HepG2 (cell line): Measurements from ENCODE around the gene CRMP1. TPM values are rescaled to one million over a fixed set of nuclear protein-coding genes. Genes with fewer than 3 reads are reported as not detected.

Experiments
- ATAC-seq: fragments of 200-7000 bp; cut with Tn5 transposase; 3 replicates; pipeline ENCODE4 v1.9.1; 2020; ENCODE audit warnings: mild to moderate bottlenecking, moderate library complexity
- BruUV-seq: library from RNA; stranded (reverse); fragments of 400-500 nt; replicated peaks from 2 replicates; lab custom pipeline; 2021; lab: Mats Ljungman, UMichigan
- CTCF ChIA-PET: fragments of 300-600 bp; formaldehyde crosslinking; extraction: SDS; loops from one replicate; lab custom pipeline; 2021; ENCODE audit warnings: low total read pairs, inconsistent platforms, low intra/inter-chr PET ratio; lab: Yijun Ruan, JAX
- POLR2A ChIA-PET: fragments of 350-600 bp; sonication (Branson Sonifier 250); formaldehyde crosslinking; loops from one replicate; lab custom pipeline; 2020; ENCODE audit warnings: antibody characterized with exemption, inconsistent platforms; lab: Yijun Ruan, JAX
- DNase-seq: peaks from one replicate; pipeline ENCODE4 v3.0.0-alpha.2; 2015; ENCODE audit warnings: low spot score
- FAIRE-seq: peaks from 3 replicates; lab custom pipeline; 2011; peaks lifted over from hg19 to GRCh38; lab: Jason Lieb, UNC
- H2AFZ ChIP-seq: one replicate; pipeline ENCODE4 v1.6.1; 2011; ENCODE audit warnings: low read length, inconsistent platforms
- H3K27ac ChIP-seq: fragments of 300-600 bp; 3 replicates; pipeline ENCODE4 v1.8.0; 2011; ENCODE audit warnings: mixed run types, mild to moderate bottlenecking, mixed read lengths, low read length, inconsistent platforms; ENCODE audit not compliant: insufficient read depth; ENCODE audit errors: extremely low read length
- H3K27me3 ChIP-seq, 2 experiments: fragments of 200-600 bp in 1 of 2; 2 replicates in 1 of 2; 3 replicates in 1 of 2; pipeline versions ENCODE4 v1.6.0 to v1.8.0; 2011; ENCODE audit warnings: low read length in 2 of 2, mild to moderate bottlenecking in 2 of 2, moderate library complexity in 2 of 2, inconsistent platforms in 1 of 2; ENCODE audit not compliant: insufficient read depth in 2 of 2, control insufficient read depth in 1 of 2
- H3K36me3 ChIP-seq, 2 experiments: fragments of 200-600 bp in 1 of 2; replicated peaks in 1 of 2; 2 replicates in 1 of 2; 3 replicates in 1 of 2; pipeline versions ENCODE4 v1.5.1 to v1.8.0; 2011; ENCODE audit warnings: low read length in 2 of 2, inconsistent platforms in 1 of 2; ENCODE audit not compliant: insufficient read depth in 2 of 2, control insufficient read depth in 1 of 2
- H3K4me1 ChIP-seq: 2 replicates; pipeline ENCODE4 v1.5.1; 2012; ENCODE audit warnings: low read length, inconsistent platforms; ENCODE audit not compliant: insufficient read depth
- H3K4me2 ChIP-seq: 2 replicates; pipeline ENCODE4 v1.6.0; 2011; ENCODE audit warnings: low read depth, low read length, inconsistent platforms
- H3K4me3 ChIP-seq, 3 experiments: fragments of 200-600 bp in 1 of 3; sonication (generic), shearing (Covaris generic) in 1 of 3; replicated peaks in 1 of 3; 2 replicates each; pipeline ENCODE4 v1.5.1; 2011 to 2016; ENCODE audit warnings: low read length in 3 of 3, inconsistent platforms in 2 of 3, low read depth in 2 of 3, mild to moderate bottlenecking in 2 of 3, control low read depth in 1 of 3, mixed read lengths in 1 of 3; ENCODE audit not compliant: insufficient read depth in 1 of 3
- H3K79me2 ChIP-seq: one replicate; pipeline ENCODE4 v1.6.1; 2011; ENCODE audit warnings: low read length, inconsistent platforms; ENCODE audit not compliant: insufficient read depth
- H3K9ac ChIP-seq: 2 replicates; pipeline ENCODE4 v1.6.0; 2011; ENCODE audit warnings: mild to moderate bottlenecking, low read depth, low read length, inconsistent platforms; ENCODE audit not compliant: insufficient read depth
- H3K9me3 ChIP-seq: 2 replicates; pipeline ENCODE4 v1.5.1; 2012; ENCODE audit warnings: mild to moderate bottlenecking, low read length
- H4K20me1 ChIP-seq: 2 replicates; pipeline ENCODE4 v1.6.0; 2011; ENCODE audit warnings: inconsistent platforms, mild to moderate bottlenecking, low read length, moderate library complexity; ENCODE audit not compliant: insufficient read depth
- MLLT10 ChIP-seq: sonication (generic); formaldehyde crosslinking; IDR thresholded peaks from 2 replicates; pipeline ENCODE4 v1.4.0; 2020; ENCODE audit warnings: missing genetic modification reagents
- WGBS: methylation state at CpG from one replicate; pipeline ENCODE4 v1.1.6; 2017; ENCODE audit warnings: low lambda C conversion rate; 5-methylcytosine and 5-hydroxymethylcytosine counted together
- in situ Hi-C: cut with HindIII; loops from 2 replicates; pipeline ENCODE4 v1.10.0; 2017; ENCODE audit warnings: low pct_unique_long_range_greater_than_20kb; ENCODE audit not compliant: extremely low pct_ligation_motif_present
- intact Hi-C: fragments of 100-400 bp; cut with micrococcal nuclease; formaldehyde crosslinking; loops from one replicate; pipeline ENCODE4 v1.10.0; 2022; ENCODE audit not compliant: unreplicated experiment
- polyA plus RNA-seq, 8 experiments: library from polyadenylated mRNA; depleted of rRNA in 3 of 8; stranded (reverse) in 7 of 8; unstranded in 1 of 8; fragments of >200 nt; fragmentation: Illumina TruSeq in 4 of 8; extraction: Trizol in 4 of 8; gene quantifications; 2 replicates each; pipeline versions ENCODE4 v1.2.1 to v1.2.3, GENCODE V29; 2011 to 2016; ENCODE audit warnings: low read depth in 4 of 8, missing spikeins in 1 of 8, mixed read lengths in 1 of 8; ENCODE audit not compliant: insufficient read depth in 1 of 8
- total RNA-seq, 5 experiments: library from RNA; depleted of rRNA; stranded (reverse); fragments of >200 nt; fragmentation: Illumina TruSeq; extraction: Trizol; gene quantifications; 2 replicates each; pipeline ENCODE4 v1.2.3, GENCODE V29; 2016; ENCODE audit warnings: low read depth in 1 of 5
- TF ChIP-seq, protein P1 (sequence below): sonication (generic); formaldehyde crosslinking; IDR thresholded peaks from 2 replicates; pipeline ENCODE4 v1.4.0; 2020; ENCODE audit warnings: mild to moderate bottlenecking, missing genetic modification reagents, borderline replicate concordance
- TF ChIP-seq, protein P2 (sequence below): sonication (generic); formaldehyde crosslinking; IDR thresholded peaks from 2 replicates; pipeline ENCODE4 v1.4.0; 2020; ENCODE audit warnings: missing genetic modification reagents, borderline replicate concordance

Gene CRMP1
- total and polyA plus RNA-seq, 2 of the 13 experiments (the other 11 are each of a cell fraction or from before 2014, with no cell fraction given): not detected

DNA sequence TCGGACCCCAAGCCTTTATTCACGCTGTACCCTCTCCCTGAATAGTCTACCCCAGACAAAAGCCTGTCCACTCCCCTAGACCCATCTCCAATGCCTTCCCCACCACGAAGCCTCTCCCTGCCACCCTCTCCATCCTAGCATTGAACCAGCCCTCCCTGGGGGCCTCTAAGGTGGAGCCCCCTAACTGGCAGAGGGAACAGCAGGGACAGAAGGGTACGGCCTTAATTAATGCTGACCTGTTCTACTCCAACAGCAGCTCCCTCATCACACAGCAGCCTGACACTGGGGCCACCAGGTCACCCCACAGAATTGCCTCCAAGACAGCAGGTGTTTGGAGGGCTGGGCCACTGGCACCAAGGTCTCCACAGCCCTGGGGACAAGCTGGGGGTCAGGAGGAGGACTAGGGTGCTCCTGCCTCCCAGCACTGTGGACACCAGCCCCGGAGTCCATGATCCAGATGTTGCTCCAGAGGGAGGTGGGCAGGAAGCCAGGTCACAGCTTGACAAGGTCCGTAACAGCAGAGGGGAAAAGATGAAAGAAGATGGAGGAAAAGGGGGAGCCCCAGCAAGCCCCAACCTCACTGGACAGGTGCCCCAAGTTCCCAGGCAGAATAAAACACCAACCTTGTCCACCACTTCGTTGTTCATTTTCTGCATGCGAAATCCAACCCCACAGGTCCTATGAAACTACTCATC lies 3.7 kb downstream of the CRMP1 start:
- TF ChIP-seq MLLT10 (CRISPR knock-in tag): no peak
- TF ChIP-seq, protein P1, sequence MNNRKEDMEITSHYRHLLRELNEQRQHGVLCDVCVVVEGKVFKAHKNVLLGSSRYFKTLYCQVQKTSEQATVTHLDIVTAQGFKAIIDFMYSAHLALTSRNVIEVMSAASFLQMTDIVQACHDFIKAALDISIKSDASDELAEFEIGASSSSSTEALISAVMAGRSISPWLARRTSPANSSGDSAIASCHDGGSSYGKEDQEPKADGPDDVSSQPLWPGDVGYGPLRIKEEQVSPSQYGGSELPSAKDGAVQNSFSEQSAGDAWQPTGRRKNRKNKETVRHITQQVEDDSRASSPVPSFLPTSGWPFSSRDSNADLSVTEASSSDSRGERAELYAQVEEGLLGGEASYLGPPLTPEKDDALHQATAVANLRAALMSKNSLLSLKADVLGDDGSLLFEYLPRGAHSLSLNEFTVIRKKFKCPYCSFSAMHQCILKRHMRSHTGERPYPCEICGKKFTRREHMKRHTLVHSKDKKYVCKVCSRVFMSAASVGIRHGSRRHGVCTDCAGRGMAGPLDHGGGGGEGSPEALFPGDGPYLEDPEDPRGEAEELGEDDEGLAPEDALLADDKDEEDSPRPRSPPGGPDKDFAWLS (CRISPR knock-in tag): no peak
- TF ChIP-seq, protein P2, sequence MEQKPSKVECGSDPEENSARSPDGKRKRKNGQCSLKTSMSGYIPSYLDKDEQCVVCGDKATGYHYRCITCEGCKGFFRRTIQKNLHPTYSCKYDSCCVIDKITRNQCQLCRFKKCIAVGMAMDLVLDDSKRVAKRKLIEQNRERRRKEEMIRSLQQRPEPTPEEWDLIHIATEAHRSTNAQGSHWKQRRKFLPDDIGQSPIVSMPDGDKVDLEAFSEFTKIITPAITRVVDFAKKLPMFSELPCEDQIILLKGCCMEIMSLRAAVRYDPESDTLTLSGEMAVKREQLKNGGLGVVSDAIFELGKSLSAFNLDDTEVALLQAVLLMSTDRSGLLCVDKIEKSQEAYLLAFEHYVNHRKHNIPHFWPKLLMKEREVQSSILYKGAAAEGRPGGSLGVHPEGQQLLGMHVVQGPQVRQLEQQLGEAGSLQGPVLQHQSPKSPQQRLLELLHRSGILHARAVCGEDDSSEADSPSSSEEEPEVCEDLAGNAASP (CRISPR knock-in tag): no peak
- ChIA-PET CTCF (no interaction called here), POLR2A (no interaction called here)
- DNase-seq: no peak
- peaks cover 4% of the 10 kb centered on the region; the same call in 1 of the 2 replicates for H4K20me1 ChIP-seq
- H3K27me3 ChIP-seq: peaks cover 5 to 22% of the 10 kb centered on the region in 2 experiments; a peak in 4 of 5 replicates
- H3K9me3 ChIP-seq: no peaks in the 10 kb centered on the region
- no peaks in the 10 kb centered on the region for H3K4me1 ChIP-seq
- in situ Hi-C loops (no loop called here), intact Hi-C loops (no loop called here)
- no peak for ATAC-seq
- no peak overlapping the region for H2AFZ ChIP-seq
- no peak overlapping the region for H3K4me2 ChIP-seq
- no peaks in the 10 kb centered on the region for H3K79me2 ChIP-seq
- WGBS: 4% methylated on average over 8 of the region's 8 CpGs
- H3K36me3 ChIP-seq: no peaks in the 10 kb centered on the region
- H3K27ac ChIP-seq: no peak overlapping the region
- H3K9ac ChIP-seq: no peak overlapping the region
- no TSS peak for BruUV-seq
- FAIRE-seq: no peak
- H3K4me3 ChIP-seq: no peak overlapping the region
